SK-N-SH (cell line): ENCODE data around the gene TGFBR3L.

Experiments used
- CTCF ChIP-seq: fragments of 200-600 bp; sonication (generic); IDR thresholded peaks from 2 replicates; pipeline ENCODE4 v1.6.1; 2017; ENCODE audit warnings: antibody characterized with exemption, mild to moderate bottlenecking, moderate library complexity
- USF2 ChIP-seq: fragments of 150-350 bp; IDR thresholded peaks from 2 replicates; pipeline ENCODE4 v1.6.1; 2017; ENCODE audit warnings: antibody characterized with exemption, low read length, low read depth, borderline replicate concordance

DNA sequence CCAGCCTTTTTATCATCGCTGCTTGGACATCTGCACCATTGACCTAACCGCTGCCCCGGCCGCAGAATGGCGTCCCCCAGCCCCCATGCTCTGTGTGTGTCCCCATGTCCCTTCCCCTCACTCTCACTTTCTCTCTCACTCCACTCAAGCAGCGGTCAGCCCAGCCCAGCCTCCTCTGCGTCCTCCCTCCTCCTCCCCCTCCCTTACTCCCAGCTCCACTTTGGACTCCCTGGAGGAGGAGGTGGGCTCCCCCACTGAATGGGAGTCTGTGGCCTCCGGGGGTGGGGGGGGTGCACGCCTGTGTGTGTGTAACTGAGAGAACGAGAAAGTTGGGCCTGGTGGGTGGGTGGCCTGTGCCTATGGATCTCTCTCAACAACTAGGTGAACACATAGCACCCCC is 8.8 kb upstream of the TGFBR3L start:
- no peak for TF ChIP-seq CTCF
- no peak for TF ChIP-seq USF2
